GM23338 (cell line): Measurements from ENCODE around the gene COL1A1. TPM values are rescaled to one million over a fixed set of nuclear protein-coding genes. Genes with fewer than 3 reads are reported as not detected.

Experiments
- ATAC-seq: fragments of 200-7000 bp; cut with Tn5 transposase; 3 replicates; pipeline ENCODE4 v1.9.1; 2020
- DNase-seq: peaks from one replicate; pipeline ENCODE4 v3.0.0-alpha.2; 2015; ENCODE audit warnings: low spot score
- H2AFZ ChIP-seq: fragments of 200-600 bp; sonication (generic); 2 replicates; pipeline ENCODE4 v1.8.0; 2016; ENCODE audit warnings: antibody characterized with exemption, mild to moderate bottlenecking, moderate library complexity
- H3F3A ChIP-seq: fragments of 200-600 bp; sonication (generic); replicated peaks from 2 replicates; pipeline ENCODE4 v1.8.0; 2017; ENCODE audit warnings: antibody characterized with exemption, mixed run types, low read depth
- H3K27ac ChIP-seq: fragments of 200-600 bp; sonication (generic); 2 replicates; pipeline ENCODE4 v1.6.1; 2016; ENCODE audit warnings: low read depth
- H3K27me3 ChIP-seq: fragments of 200-600 bp; sonication (generic); 2 replicates; pipeline ENCODE4 v1.8.0; 2016; ENCODE audit warnings: mild to moderate bottlenecking, mixed run types, moderate library complexity; ENCODE audit not compliant: insufficient read depth
- H3K36me3 ChIP-seq: fragments of 200-600 bp; sonication (generic); 2 replicates; pipeline ENCODE4 v1.8.0; 2016; ENCODE audit warnings: mild to moderate bottlenecking; ENCODE audit not compliant: insufficient read depth
- H3K4me1 ChIP-seq: fragments of 200-600 bp; sonication (generic); 2 replicates; pipeline ENCODE4 v1.8.0; 2016; ENCODE audit warnings: mild to moderate bottlenecking, moderate library complexity; ENCODE audit not compliant: insufficient read depth
- H3K4me2 ChIP-seq: fragments of 200-600 bp; sonication (generic); 2 replicates; pipeline ENCODE4 v1.7.1; 2017; ENCODE audit warnings: mixed run types
- H3K4me3 ChIP-seq: fragments of 200-600 bp; sonication (generic); 2 replicates; pipeline ENCODE4 v1.6.1; 2016; ENCODE audit warnings: mixed run types
- H3K79me2 ChIP-seq: fragments of 200-600 bp; sonication (generic); replicated peaks from 2 replicates; pipeline ENCODE4 v1.8.0; 2017; ENCODE audit warnings: mild to moderate bottlenecking; ENCODE audit not compliant: insufficient read depth
- H3K9me2 ChIP-seq: fragments of 200-600 bp; sonication (generic); 2 replicates; pipeline ENCODE4 v1.8.0; 2017; ENCODE audit not compliant: insufficient read depth
- H4K20me1 ChIP-seq: fragments of 200-600 bp; sonication (generic); replicated peaks from 2 replicates; pipeline ENCODE4 v1.8.0; 2017; ENCODE audit warnings: mild to moderate bottlenecking; ENCODE audit not compliant: insufficient read depth
- H3K27ac Mint-ChIP-seq: 2 replicates; pipeline ENCODE4 v1.8.0; 2020; ENCODE audit warnings: inconsistent platforms, mild to moderate bottlenecking, moderate library complexity, mixed read lengths
- H3K27me3 Mint-ChIP-seq: 3 replicates; pipeline ENCODE4 v1.8.0; 2022; ENCODE audit warnings: low read depth, mild to moderate bottlenecking, moderate library complexity, mixed read lengths, inconsistent platforms; ENCODE audit not compliant: insufficient read depth, poor library complexity
- H3K36me3 Mint-ChIP-seq: 3 replicates; pipeline ENCODE4 v1.8.0; 2021; ENCODE audit warnings: low read depth, mild to moderate bottlenecking, inconsistent platforms, moderate library complexity, mixed read lengths
- H3K4me1 Mint-ChIP-seq: 3 replicates; pipeline ENCODE4 v1.8.0; 2020; ENCODE audit warnings: mild to moderate bottlenecking, inconsistent platforms, mixed read lengths
- H3K4me3 Mint-ChIP-seq: 3 replicates; pipeline ENCODE4 v1.8.0; 2021; ENCODE audit warnings: moderate library complexity, mild to moderate bottlenecking, inconsistent platforms, mixed read lengths
- H3K9me3 Mint-ChIP-seq: 3 replicates; pipeline ENCODE4 v1.8.0; 2020; ENCODE audit warnings: moderate library complexity, mild to moderate bottlenecking, inconsistent platforms, mixed read lengths
- CREB1 ChIP-seq: fragments of 250-450 bp; sonication (Bioruptor Pico); IDR thresholded peaks from 2 replicates; pipeline ENCODE4 v1.5.0; 2020; ENCODE audit warnings: low read depth, mild to moderate bottlenecking, moderate library complexity
- EZH2 ChIP-seq: fragments of 200-600 bp; sonication (generic); IDR thresholded peaks from one replicate; pipeline ENCODE4 v1.8.0; 2017; ENCODE audit warnings: antibody characterized with exemption, mild to moderate bottlenecking, low read depth; ENCODE audit not compliant: unreplicated experiment
- EZH2phosphoT487 ChIP-seq: fragments of 200-600 bp; sonication (generic); IDR thresholded peaks from one replicate; pipeline ENCODE4 v1.8.1; 2018; ENCODE audit warnings: antibody characterized with exemption; ENCODE audit not compliant: unreplicated experiment
- JUNB ChIP-seq: IDR thresholded peaks from one replicate; pipeline ENCODE4 v1.6.1; 2016; ENCODE audit warnings: antibody characterized with exemption; ENCODE audit not compliant: unreplicated experiment
- NANOG ChIP-seq: IDR thresholded peaks from 2 replicates; pipeline ENCODE4 v1.6.1; 2016; ENCODE audit warnings: antibody characterized with exemption, borderline replicate concordance
- POLR2AphosphoS5 ChIP-seq: IDR thresholded peaks from 2 replicates; pipeline ENCODE4 v1.6.1; 2016; ENCODE audit warnings: antibody characterized with exemption, low read depth
- STAT1 ChIP-seq: IDR thresholded peaks from one replicate; pipeline ENCODE4 v1.6.1; 2016; ENCODE audit warnings: antibody characterized with exemption; ENCODE audit not compliant: unreplicated experiment
- ZNF114 ChIP-seq: fragments of 250-450 bp; sonication (Bioruptor Pico); IDR thresholded peaks from 2 replicates; pipeline ENCODE4 v1.5.0; 2020; ENCODE audit warnings: mild to moderate bottlenecking, moderate library complexity
- ZNF331 ChIP-seq: fragments of 250-450 bp; sonication (Bioruptor Pico); IDR thresholded peaks from 2 replicates; pipeline ENCODE4 v1.5.0; 2020; ENCODE audit warnings: low read depth, mild to moderate bottlenecking, moderate library complexity
- polyA plus RNA-seq: library from polyadenylated mRNA; unstranded; fragments of >200 nt; fragmentation: Nextera tagmentation; extraction: Ambion mirVana; gene quantifications from 2 replicates; pipeline ENCODE4 v1.2.1, GENCODE V29; 2016
- total RNA-seq: library from RNA; depleted of rRNA; stranded (reverse); fragments of >200 nt; shearing (Covaris generic); gene quantifications from 2 replicates; pipeline ENCODE4 v1.2.3, GENCODE V29; 2014
- TF ChIP-seq, protein P1 (sequence below), 2 experiments: fragments of 200-600 bp in 1 of 2; sonication (generic) in 1 of 2; conservative IDR thresholded peaks; 2 replicates each; pipeline versions ENCODE4 v1.5.1 to v1.6.1; 2016 to 2017; ENCODE audit warnings: antibody characterized with exemption in 2 of 2, low read depth in 2 of 2, mild to moderate bottlenecking in 2 of 2, moderate library complexity in 1 of 2
- TF ChIP-seq, protein P2 (sequence below): IDR thresholded peaks from one replicate; pipeline ENCODE4 v1.6.1; 2018; ENCODE audit warnings: antibody characterized with exemption; ENCODE audit not compliant: unreplicated experiment
- TF ChIP-seq, protein P3 (sequence below): fragments of 250-450 bp; sonication (Bioruptor Pico); IDR thresholded peaks from 2 replicates; pipeline ENCODE4 v1.5.0; 2020; ENCODE audit warnings: mild to moderate bottlenecking, moderate library complexity
- TF ChIP-seq, protein P4 (sequence below): IDR thresholded peaks from 2 replicates; pipeline ENCODE4 v1.6.1; 2016; ENCODE audit warnings: antibody characterized with exemption

The COL1A1 gene
- total and polyA plus RNA-seq, 2 experiments from 2014 or later = 21.2 to 34.3 TPM

DNA sequence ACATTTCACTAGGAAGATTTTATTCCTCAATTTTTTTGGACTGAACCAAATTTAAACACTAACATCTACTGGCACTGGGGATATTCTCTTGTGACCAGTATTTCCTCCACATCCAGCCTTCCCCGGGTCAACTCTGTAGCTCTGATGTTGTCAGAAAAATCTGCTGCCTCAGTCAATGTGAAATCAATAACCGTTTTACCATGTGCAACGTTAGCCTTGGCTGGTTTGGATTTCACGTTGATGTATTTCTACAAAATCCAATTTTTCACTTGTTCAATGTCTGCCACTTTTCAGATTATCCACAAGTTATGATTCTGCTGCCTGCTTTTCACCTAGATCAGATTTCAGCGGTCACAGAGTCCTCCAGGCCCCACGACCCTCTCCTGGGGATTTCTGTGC, 28.5 kb downstream of the COL1A1 start:
- DNase-seq (no peak), ATAC-seq (no peak)
- H3K4me3 ChIP-seq = no peak overlapping the region
- 0 out of 2 replicates have a peak, but pooled peaks cover 3% of the 10 kb centered on the region for H3F3A ChIP-seq
- H3K79me2 ChIP-seq = no peaks in the 10 kb centered on the region
- H3K27me3 Mint-ChIP-seq = peaks cover 9% of the 10 kb centered on the region
- H3K27me3 ChIP-seq = no peaks in the 10 kb centered on the region
- no peaks in the 10 kb centered on the region for H3K36me3 ChIP-seq
- TF ChIP-seq EZH2phosphoT487 (no peak), ZNF331 (no peak), EZH2 (no peak), CREB1 (CRISPR knock-in tag) (no peak), JUNB (no peak), NANOG (no peak), ZNF114 (CRISPR knock-in tag) (no peak), POLR2AphosphoS5 (no peak), STAT1 (no peak)
- TF ChIP-seq, protein P1, sequence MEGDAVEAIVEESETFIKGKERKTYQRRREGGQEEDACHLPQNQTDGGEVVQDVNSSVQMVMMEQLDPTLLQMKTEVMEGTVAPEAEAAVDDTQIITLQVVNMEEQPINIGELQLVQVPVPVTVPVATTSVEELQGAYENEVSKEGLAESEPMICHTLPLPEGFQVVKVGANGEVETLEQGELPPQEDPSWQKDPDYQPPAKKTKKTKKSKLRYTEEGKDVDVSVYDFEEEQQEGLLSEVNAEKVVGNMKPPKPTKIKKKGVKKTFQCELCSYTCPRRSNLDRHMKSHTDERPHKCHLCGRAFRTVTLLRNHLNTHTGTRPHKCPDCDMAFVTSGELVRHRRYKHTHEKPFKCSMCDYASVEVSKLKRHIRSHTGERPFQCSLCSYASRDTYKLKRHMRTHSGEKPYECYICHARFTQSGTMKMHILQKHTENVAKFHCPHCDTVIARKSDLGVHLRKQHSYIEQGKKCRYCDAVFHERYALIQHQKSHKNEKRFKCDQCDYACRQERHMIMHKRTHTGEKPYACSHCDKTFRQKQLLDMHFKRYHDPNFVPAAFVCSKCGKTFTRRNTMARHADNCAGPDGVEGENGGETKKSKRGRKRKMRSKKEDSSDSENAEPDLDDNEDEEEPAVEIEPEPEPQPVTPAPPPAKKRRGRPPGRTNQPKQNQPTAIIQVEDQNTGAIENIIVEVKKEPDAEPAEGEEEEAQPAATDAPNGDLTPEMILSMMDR (conservative IDR thresholded peaks at IDR 0.05; ENCODE audit: low read depth in 2 of 2) = no peak
- TF ChIP-seq, protein P2, sequence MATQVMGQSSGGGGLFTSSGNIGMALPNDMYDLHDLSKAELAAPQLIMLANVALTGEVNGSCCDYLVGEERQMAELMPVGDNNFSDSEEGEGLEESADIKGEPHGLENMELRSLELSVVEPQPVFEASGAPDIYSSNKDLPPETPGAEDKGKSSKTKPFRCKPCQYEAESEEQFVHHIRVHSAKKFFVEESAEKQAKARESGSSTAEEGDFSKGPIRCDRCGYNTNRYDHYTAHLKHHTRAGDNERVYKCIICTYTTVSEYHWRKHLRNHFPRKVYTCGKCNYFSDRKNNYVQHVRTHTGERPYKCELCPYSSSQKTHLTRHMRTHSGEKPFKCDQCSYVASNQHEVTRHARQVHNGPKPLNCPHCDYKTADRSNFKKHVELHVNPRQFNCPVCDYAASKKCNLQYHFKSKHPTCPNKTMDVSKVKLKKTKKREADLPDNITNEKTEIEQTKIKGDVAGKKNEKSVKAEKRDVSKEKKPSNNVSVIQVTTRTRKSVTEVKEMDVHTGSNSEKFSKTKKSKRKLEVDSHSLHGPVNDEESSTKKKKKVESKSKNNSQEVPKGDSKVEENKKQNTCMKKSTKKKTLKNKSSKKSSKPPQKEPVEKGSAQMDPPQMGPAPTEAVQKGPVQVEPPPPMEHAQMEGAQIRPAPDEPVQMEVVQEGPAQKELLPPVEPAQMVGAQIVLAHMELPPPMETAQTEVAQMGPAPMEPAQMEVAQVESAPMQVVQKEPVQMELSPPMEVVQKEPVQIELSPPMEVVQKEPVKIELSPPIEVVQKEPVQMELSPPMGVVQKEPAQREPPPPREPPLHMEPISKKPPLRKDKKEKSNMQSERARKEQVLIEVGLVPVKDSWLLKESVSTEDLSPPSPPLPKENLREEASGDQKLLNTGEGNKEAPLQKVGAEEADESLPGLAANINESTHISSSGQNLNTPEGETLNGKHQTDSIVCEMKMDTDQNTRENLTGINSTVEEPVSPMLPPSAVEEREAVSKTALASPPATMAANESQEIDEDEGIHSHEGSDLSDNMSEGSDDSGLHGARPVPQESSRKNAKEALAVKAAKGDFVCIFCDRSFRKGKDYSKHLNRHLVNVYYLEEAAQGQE = no peak
- TF ChIP-seq, protein P3, sequence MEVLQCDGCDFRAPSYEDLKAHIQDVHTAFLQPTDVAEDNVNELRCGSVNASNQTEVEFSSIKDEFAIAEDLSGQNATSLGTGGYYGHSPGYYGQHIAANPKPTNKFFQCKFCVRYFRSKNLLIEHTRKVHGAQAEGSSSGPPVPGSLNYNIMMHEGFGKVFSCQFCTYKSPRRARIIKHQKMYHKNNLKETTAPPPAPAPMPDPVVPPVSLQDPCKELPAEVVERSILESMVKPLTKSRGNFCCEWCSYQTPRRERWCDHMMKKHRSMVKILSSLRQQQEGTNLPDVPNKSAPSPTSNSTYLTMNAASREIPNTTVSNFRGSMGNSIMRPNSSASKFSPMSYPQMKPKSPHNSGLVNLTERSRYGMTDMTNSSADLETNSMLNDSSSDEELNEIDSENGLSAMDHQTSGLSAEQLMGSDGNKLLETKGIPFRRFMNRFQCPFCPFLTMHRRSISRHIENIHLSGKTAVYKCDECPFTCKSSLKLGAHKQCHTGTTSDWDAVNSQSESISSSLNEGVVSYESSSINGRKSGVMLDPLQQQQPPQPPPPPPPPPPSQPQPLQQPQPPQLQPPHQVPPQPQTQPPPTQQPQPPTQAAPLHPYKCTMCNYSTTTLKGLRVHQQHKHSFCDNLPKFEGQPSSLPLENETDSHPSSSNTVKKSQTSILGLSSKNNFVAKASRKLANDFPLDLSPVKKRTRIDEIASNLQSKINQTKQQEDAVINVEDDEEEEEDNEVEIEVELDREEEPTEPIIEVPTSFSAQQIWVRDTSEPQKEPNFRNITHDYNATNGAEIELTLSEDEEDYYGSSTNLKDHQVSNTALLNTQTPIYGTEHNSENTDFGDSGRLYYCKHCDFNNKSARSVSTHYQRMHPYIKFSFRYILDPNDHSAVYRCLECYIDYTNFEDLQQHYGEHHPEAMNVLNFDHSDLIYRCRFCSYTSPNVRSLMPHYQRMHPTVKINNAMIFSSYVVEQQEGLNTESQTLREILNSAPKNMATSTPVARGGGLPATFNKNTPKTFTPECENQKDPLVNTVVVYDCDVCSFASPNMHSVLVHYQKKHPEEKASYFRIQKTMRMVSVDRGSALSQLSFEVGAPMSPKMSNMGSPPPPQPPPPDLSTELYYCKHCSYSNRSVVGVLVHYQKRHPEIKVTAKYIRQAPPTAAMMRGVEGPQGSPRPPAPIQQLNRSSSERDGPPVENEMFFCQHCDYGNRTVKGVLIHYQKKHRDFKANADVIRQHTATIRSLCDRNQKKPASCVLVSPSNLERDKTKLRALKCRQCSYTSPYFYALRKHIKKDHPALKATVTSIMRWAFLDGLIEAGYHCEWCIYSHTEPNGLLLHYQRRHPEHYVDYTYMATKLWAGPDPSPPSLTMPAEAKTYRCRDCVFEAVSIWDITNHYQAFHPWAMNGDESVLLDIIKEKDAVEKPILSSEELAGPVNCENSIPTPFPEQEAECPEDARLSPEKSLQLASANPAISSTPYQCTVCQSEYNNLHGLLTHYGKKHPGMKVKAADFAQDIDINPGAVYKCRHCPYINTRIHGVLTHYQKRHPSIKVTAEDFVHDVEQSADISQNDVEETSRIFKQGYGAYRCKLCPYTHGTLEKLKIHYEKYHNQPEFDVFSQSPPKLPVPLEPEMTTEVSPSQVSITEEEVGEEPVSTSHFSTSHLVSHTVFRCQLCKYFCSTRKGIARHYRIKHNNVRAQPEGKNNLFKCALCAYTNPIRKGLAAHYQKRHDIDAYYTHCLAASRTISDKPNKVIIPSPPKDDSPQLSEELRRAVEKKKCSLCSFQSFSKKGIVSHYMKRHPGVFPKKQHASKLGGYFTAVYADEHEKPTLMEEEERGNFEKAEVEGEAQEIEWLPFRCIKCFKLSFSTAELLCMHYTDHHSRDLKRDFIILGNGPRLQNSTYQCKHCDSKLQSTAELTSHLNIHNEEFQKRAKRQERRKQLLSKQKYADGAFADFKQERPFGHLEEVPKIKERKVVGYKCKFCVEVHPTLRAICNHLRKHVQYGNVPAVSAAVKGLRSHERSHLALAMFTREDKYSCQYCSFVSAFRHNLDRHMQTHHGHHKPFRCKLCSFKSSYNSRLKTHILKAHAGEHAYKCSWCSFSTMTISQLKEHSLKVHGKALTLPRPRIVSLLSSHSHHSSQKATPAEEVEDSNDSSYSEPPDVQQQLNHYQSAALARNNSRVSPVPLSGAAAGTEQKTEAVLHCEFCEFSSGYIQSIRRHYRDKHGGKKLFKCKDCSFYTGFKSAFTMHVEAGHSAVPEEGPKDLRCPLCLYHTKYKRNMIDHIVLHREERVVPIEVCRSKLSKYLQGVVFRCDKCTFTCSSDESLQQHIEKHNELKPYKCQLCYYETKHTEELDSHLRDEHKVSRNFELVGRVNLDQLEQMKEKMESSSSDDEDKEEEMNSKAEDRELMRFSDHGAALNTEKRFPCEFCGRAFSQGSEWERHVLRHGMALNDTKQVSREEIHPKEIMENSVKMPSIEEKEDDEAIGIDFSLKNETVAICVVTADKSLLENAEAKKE (CRISPR knock-in tag) = no peak
- TF ChIP-seq, protein P4, sequence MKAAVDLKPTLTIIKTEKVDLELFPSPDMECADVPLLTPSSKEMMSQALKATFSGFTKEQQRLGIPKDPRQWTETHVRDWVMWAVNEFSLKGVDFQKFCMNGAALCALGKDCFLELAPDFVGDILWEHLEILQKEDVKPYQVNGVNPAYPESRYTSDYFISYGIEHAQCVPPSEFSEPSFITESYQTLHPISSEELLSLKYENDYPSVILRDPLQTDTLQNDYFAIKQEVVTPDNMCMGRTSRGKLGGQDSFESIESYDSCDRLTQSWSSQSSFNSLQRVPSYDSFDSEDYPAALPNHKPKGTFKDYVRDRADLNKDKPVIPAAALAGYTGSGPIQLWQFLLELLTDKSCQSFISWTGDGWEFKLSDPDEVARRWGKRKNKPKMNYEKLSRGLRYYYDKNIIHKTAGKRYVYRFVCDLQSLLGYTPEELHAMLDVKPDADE = no peak
- no peak overlapping the region for H3K4me2 ChIP-seq
- no peak overlapping the region for H3K27ac ChIP-seq
- peak overlapping the region; percentile 43 for H2AFZ ChIP-seq
- peaks cover 5% of the 10 kb centered on the region; the same call in 1 of the 2 replicates for H3K4me1 ChIP-seq
- no peak overlapping the region for H3K4me3 Mint-ChIP-seq
- H4K20me1 ChIP-seq = no peaks in the 10 kb centered on the region
- H3K36me3 Mint-ChIP-seq = no peaks in the 10 kb centered on the region
- no peak overlapping the region for H3K27ac Mint-ChIP-seq
- peaks cover 20% of the 10 kb centered on the region for H3K4me1 Mint-ChIP-seq
- no peaks in the 10 kb centered on the region for H3K9me2 ChIP-seq
- H3K9me3 Mint-ChIP-seq = no peaks in the 10 kb centered on the region; the same call in 2 of the 3 replicates
